VCaP (cell line): ENCODE data around the gene TNS3.
A peak's percentile ranks its signal among the peaks of the same experiment; 100 is the strongest.

Experiments
- H3K27ac ChIP-seq: fragments of 450-650 bp; 2 replicates; pipeline ENCODE4 v1.5.1; 2017
- TF ChIP-seq, protein P1 (sequence below): fragments of 450-650 bp; conservative IDR thresholded peaks from 2 replicates; pipeline ENCODE4 v1.5.1; 2017; ENCODE audit warnings: mild to moderate bottlenecking, moderate library complexity

The TNS3 gene

DNA sequence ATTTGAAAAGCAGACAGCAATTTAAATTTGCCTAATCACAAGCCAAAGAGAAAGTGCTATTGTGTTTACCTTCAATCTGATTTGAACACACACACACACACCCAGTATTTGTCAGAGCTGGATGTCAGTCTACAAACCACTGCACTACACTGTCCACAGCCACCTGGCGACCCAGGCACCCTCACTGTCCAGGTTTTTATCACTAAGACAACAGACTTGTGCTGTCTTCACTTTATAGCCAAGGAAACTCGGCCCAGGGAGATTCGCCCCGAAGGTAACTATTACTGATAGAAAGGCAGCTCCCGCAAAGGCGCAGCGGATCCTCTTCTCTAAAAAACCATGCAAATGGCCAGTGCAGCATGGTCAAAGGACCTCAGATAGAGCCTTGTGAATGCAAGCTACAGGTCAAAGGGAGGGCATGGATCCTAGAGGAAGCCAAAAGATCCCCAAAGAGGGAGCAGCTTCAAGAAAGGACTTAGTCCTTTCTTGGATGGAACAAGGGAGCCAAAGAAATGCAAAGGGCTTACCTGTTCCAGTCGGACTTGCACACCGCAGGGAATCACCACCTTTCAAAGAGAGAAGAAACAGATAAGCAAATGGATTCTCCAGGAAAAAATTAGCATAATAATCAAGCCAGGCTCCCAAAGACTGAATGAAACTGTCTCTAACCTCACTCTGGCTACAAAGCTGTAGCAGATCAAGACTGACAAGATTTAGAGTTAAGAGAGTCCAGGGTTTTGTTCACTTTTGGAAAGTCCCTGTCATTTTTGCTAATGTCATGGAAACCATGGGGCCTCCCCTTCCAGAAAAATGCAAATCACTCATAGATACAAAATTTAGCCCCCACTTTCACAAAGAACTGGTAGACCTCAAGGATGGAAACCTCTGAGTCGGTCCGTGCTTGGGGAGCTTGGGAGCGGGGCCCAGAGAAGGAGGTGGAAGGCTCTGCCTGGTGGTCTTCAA, 101.1 kb downstream of the TNS3 start:
- peak overlapping the region; percentile 8; the same call in 1 of the 2 replicates for H3K27ac ChIP-seq
- TF ChIP-seq, protein P1, sequence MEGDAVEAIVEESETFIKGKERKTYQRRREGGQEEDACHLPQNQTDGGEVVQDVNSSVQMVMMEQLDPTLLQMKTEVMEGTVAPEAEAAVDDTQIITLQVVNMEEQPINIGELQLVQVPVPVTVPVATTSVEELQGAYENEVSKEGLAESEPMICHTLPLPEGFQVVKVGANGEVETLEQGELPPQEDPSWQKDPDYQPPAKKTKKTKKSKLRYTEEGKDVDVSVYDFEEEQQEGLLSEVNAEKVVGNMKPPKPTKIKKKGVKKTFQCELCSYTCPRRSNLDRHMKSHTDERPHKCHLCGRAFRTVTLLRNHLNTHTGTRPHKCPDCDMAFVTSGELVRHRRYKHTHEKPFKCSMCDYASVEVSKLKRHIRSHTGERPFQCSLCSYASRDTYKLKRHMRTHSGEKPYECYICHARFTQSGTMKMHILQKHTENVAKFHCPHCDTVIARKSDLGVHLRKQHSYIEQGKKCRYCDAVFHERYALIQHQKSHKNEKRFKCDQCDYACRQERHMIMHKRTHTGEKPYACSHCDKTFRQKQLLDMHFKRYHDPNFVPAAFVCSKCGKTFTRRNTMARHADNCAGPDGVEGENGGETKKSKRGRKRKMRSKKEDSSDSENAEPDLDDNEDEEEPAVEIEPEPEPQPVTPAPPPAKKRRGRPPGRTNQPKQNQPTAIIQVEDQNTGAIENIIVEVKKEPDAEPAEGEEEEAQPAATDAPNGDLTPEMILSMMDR, result no peak

DNA sequence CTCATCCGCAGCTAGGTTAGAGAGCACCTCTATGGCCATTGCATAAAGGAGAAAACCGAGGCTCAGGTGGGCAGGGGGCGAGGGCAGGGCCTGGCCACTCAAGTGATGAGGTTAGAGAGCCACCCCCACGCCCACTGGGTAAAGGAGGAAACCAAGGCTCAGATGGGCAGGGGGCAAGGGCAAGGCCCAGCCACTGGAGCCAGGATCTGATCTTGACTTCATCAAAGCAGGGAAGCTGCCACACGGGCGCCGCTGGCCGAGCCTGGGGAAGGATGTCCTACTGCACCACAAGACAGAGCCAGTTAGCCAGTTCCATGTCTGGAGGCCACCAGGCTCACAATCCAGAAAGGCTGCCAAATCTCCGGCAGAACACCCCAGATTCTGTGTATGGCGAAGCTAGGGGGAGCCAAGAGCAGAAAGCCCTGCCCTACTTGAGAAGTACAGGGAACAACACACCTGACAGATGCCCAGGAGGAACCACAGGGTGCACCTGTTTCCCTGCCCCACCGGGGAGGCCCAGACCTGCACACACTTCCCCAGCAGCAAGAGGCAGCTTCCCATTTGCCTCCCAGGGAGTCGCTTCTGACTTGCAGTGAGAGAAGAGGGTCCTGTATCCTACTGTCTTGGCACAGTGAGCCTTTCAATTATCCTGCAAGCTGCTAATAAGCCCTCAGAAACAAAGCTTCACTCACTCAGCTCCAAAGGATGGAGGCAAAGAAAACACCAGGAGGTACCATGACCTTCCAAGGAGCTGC, 101.9 kb downstream of the TNS3 start:
- peak overlapping the region; percentile 8; the same call in 1 of the 2 replicates for H3K27ac ChIP-seq
- TF ChIP-seq, protein P1, result no peak

DNA sequence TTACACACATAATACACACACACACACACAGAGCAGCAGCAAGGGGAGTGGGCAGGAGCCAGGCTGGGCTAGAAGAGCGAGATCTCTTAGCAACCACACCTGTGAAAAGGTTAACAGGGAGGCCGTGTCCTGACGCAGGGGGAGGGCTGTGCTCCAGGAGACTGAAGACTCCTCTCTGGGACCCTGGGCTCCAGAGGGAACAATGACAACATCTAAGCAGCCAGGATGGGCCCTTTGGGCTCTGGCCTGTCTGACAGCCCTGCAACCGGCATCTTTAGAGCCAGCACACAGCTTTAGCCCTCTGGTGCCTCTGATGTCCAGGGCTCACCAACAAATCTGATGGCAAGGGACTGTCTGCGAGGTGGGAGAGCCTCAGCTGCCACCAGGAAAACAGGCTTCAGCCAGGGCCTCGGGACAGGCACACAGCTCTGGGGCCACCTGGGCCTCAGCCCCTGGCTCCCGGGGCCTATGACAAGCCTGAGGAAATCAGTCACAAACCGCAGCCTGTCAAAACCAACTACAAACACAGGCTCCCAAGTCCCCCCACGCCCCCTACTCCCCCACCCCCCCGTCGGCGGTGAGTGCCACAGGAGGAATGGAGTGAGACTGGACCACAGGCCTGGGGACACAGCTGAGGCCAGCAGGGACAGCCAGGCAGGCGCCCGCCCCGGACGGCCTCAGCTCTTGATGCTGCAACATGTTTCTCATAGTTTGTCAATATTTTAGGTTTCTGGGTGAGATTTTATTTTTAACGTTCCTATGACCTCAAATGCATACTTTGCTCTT, 102.8 kb downstream of the TNS3 start:
- TF ChIP-seq, protein P1, result no peak

DNA sequence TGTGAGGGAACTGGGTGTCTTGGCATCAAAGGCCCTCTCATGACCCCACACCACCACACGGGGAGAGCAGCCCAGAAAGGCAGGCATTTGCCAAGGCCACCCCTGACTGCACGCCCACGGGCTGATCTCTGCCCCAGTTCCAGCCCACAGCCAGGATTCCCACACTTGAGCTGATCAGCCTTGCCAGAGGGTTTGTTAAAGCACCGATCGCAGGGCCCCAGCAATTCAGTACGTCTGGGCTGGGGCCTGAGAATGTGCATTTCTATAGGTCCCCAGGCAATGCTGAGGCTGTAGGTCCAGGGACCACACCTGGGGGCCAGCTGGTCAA, 103.9 kb downstream of the TNS3 start:
- TF ChIP-seq, protein P1, result no peak
- peak overlapping the region; percentile 11; the same call in 1 of the 2 replicates for H3K27ac ChIP-seq

More for the DNA sequence above, 102.8 kb downstream of the TNS3 start:
- H3K27ac ChIP-seq, result peak overlapping the region; percentile 8; the same call in 1 of the 2 replicates

DNA sequence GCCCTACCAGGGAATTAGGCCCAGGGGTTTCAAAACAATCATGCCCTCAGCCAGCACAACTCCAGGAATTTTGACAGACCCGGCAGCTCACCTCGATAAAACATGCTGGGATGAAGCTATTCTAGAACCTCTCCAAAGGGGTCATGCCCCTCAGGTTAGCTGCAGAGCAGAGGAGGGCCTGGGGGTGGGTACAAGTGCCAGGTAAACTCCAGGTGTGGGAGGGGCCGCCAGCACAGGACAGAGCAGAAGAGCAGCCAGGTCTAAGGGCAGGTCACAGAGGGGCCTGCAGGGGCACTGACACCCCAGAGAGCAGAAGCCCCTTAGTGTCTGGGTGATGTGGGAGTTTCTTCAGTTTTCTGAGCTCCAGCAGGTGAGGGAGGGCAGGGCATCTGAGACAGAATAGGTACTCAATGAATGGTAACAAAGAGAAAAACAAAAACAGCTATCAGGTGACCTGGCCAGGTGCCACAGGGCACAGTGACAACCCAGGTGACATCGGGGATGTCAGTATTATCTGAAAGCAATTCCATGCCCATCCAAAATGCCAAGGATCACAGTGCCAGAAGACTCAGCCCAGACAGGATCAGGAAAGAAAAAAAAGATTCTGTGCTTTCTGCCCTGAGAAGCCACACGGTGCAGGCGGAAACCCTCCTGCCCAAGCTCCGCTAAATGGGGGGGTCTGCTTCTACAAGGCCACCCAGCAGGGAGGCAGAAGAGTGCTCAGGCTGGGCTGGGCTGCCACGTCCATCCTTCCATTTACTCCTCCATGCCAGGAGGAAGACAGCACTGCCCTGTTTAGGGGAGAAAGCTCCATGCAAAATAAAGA, 104.5 kb downstream of the TNS3 start:
- H3K27ac ChIP-seq, result peak overlapping the region; percentile 11; the same call in 1 of the 2 replicates
- TF ChIP-seq, protein P1, result no peak

DNA sequence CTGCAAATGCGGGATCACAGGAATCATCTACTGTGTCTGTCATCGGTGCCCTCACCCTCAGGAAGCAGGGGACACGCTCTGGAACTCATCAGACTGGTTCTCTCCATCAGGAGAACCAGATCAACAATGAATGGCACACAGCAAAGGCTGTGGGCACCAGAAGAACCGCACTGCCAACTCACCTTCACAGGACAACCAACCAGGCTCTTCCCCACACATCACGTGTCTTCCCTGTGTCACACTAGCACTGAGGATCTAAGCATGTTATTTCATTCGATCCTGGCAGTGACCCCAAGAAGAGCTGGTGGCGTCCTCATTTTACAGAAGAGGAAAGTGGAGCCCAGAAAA, 106.1 kb downstream of the TNS3 start:
- TF ChIP-seq, protein P1, result no peak
- peak overlapping the region; percentile 23; the same call in 1 of the 2 replicates for H3K27ac ChIP-seq
